ENCODE measurements around the gene IFNL1. TPM values are rescaled to one million over a fixed set of nuclear protein-coding genes. Genes with fewer than 3 reads are reported as not detected.

The IFNL1 gene
- total RNA-seq, 1 donor from 2014 or later, result not detected

DNA sequence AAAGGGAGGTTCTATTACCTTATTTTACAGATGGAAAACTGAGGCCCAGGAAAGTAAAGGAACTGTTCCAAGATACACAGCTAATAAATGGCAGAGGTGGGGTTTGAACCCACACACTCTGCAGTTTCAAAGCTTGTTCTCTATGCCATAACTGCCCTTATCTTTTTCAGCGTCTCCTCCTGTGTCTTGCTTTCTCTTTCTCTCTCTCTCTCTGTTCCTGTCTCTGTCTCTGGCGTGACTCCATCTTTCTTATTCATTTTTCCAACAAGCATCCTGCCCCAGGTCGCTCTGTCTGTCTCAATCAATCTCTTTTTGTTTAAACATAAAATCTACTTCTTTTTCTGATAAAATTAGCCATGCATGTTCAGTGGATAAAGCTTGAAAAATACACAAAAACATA is 44.4 kb upstream of the IFNL1 start:
- H3K36me3 ChIP-seq, result no peaks in the 10 kb centered on the region
- no peak overlapping the region for H3K27ac ChIP-seq (replicated peaks)
- DNase-seq, result no peak
- TF ChIP-seq, protein P1, sequence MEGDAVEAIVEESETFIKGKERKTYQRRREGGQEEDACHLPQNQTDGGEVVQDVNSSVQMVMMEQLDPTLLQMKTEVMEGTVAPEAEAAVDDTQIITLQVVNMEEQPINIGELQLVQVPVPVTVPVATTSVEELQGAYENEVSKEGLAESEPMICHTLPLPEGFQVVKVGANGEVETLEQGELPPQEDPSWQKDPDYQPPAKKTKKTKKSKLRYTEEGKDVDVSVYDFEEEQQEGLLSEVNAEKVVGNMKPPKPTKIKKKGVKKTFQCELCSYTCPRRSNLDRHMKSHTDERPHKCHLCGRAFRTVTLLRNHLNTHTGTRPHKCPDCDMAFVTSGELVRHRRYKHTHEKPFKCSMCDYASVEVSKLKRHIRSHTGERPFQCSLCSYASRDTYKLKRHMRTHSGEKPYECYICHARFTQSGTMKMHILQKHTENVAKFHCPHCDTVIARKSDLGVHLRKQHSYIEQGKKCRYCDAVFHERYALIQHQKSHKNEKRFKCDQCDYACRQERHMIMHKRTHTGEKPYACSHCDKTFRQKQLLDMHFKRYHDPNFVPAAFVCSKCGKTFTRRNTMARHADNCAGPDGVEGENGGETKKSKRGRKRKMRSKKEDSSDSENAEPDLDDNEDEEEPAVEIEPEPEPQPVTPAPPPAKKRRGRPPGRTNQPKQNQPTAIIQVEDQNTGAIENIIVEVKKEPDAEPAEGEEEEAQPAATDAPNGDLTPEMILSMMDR (IDR thresholded peaks at IDR 0.05; ENCODE audit: borderline replicate concordance), result no peak
- H3K4me3 ChIP-seq, result no peak overlapping the region
- H3K9me3 ChIP-seq (replicated peaks), result peaks cover 4% of the 10 kb centered on the region
- H3K4me1 ChIP-seq, result peaks cover 14% of the 10 kb centered on the region
- H3K27me3 ChIP-seq (ENCODE audit: low read depth), result peaks cover 97% of the 10 kb centered on the region
- intact Hi-C loops (cut with micrococcal nuclease), result no loop called here

DNA sequence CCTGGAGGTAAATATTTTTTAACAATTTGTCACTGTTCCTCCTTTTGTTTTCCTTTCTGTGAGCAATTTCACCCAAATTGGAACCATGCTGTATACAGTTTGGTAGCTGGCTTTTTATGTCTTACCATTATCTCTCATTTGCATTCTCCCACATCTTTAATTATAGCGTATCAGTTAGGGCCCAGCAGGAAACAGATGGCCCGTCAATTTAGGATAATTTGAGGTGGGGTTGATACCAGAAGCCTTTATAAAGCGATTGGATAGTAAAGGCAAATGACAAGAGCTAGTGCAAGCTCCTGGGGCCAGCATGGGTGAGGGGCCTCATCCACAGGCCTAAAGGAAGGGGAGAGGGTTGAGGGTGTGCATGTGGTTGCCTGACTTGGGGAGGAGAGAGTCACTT is 43.7 kb upstream of the IFNL1 start:
- H3K27me3 ChIP-seq (ENCODE audit: low read depth), result peaks cover 97% of the 10 kb centered on the region
- no peak for DNase-seq

DNA sequence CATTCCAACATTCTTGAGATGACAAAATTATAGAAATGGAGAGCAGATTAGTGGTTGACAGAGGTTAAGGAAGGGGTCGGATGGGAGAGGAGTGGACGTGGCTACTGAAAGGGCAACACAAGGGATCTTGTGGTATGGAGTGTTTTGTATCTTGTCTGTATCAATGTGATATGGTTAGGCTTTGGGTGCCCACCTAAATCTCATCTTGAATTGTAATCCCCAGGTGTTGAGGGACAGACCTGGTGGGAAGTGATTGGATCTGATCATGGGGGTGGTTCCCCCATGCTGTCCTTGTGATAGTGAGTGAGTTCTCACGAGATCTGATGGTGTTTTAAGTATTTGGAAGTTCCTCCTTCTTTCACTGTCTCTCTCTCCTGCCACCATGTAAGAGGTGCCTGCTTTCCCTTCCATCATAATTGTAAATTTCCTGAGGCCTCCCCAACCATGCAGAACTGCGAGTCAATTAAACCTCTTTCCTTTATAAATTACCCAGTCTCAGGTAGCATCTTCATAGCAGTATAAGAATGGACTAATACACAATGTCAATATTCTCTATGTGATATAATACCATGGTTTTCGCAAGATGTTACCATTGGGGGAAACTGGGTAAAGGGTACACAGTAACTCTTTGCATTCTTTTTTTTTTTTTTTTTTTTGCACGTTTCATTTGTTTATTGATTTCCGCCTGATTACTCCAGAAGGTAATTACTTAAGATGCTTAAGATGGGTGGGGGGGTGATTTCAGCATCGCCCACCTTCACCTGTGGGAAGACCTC is 42.6 kb upstream of the IFNL1 start:
- Histone ChIP-seq H3K36me3 (no peaks in the 10 kb centered on the region), H3K4me3 (no peak overlapping the region), H3K4me1 (no peaks in the 10 kb centered on the region), H3K9me3 (replicated peaks) (peaks cover 9% of the 10 kb centered on the region), H3K27me3 (ENCODE audit: low read depth) (peaks cover 97% of the 10 kb centered on the region), H3K27ac (replicated peaks) (no peak overlapping the region)
- no peak for DNase-seq
- intact Hi-C loops (cut with micrococcal nuclease), result no loop called here
- TF ChIP-seq, protein P1 (IDR thresholded peaks at IDR 0.05; ENCODE audit: borderline replicate concordance), result no peak

More for the DNA sequence above, 43.7 kb upstream of the IFNL1 start:
- H3K4me1 ChIP-seq, result peaks cover 9% of the 10 kb centered on the region
- H3K36me3 ChIP-seq, result no peaks in the 10 kb centered on the region
- no peak overlapping the region for H3K4me3 ChIP-seq
- H3K9me3 ChIP-seq (replicated peaks), result peaks cover 9% of the 10 kb centered on the region
- no peak overlapping the region for H3K27ac ChIP-seq (replicated peaks)
- intact Hi-C loops (cut with micrococcal nuclease), result no loop called here
- TF ChIP-seq, protein P1 (IDR thresholded peaks at IDR 0.05; ENCODE audit: borderline replicate concordance), result no peak

DNA sequence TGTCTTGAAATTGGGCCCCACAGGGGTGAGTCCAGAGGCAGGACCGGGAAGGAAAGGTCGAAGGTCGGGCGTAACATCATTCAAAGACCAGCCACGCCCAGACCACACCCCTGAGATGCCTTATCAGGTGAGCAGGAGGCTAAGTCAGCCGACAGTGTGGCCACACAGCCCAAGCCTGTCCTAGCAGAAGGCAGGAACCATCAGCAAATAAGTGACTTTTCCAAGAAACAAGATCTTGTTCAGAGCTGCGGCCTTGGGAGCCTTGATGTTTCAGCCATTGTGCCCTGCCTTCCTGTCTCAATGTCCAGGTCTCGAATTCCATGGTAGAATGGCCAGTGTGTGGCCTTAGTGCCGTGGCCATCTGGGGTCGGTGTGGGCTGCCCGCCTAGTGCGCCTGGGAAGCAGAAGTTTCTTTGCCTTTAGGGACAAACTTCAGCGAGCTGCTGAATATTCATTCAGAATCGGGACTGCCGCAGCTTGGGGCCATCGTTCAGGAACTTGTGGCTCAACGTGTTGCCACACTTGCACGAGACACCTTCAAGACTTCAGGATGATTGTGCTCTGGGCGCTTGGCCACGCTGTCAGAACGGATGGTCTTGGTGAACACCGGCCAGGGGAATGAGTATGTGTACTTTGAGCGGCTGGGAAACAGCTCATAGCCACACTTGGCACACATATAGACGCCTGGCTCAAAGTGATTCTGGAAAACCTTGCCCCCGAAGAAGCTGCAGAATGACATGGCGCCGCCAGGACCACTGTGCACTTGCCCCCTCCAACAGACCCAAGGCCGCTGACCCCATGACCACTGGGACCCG is 41.5 kb upstream of the IFNL1 start:
- no peaks in the 10 kb centered on the region for H3K4me1 ChIP-seq
- DNase-seq, result no peak
- no peak overlapping the region for H3K4me3 ChIP-seq
- peaks cover 94% of the 10 kb centered on the region for H3K27me3 ChIP-seq (ENCODE audit: low read depth)
- H3K9me3 ChIP-seq (replicated peaks), result peaks cover 9% of the 10 kb centered on the region
- H3K36me3 ChIP-seq, result no peaks in the 10 kb centered on the region
- intact Hi-C loops (cut with micrococcal nuclease), result no loop called here
- H3K27ac ChIP-seq (replicated peaks), result no peak overlapping the region
- TF ChIP-seq, protein P1 (IDR thresholded peaks at IDR 0.05; ENCODE audit: borderline replicate concordance), result no peak

DNA sequence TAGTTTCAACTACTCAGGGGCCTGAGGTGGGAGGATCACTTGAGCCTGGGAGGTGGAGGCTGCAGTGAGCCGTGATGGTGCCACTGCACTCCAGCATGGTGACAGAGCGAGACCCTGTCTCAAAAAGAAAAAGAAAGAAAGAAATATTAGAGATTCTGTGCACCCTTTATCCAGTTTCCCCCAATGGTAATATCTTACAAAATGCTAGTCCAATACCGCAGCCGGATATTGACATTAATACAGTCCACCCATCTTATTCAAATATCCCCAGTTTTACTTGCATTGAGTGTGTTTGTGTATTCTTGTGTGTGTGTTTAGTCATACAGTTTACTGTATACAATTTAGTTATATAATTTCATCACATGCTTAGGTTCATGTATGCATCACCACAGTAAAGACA is 39.0 kb upstream of the IFNL1 start:
- TF ChIP-seq, protein P1 (IDR thresholded peaks at IDR 0.05; ENCODE audit: borderline replicate concordance), result no peak
- Histone ChIP-seq H3K4me3 (no peak overlapping the region), H3K4me1 (no peaks in the 10 kb centered on the region), H3K27me3 (ENCODE audit: low read depth) (peaks cover 94% of the 10 kb centered on the region), H3K9me3 (replicated peaks) (peaks cover 9% of the 10 kb centered on the region), H3K36me3 (no peaks in the 10 kb centered on the region), H3K27ac (replicated peaks) (no peak overlapping the region)
- DNase-seq, result no peak
- intact Hi-C loops (cut with micrococcal nuclease), result no loop called here
